HG02840 (cell line): ENCODE results near the gene CBFA2T2.
"Not testable (repeated sequence)": the region's sequence is repeated elsewhere in the genome, so short reads cannot be mapped to it uniquely, and the experiment has no call there.

Experiments
- ATAC-seq: cut with Tn5 transposase; IDR thresholded peaks from one replicate; pipeline ENCODE4 v1.9.1; 2021; ENCODE audit warnings: mild to moderate bottlenecking, moderate library complexity, moderate number of reproducible peaks; ENCODE audit not compliant: unreplicated experiment, low FRiP score

CBFA2T2 gene

GRCh38 chr20:33646959-33647602 is 157.2 kb downstream of the CBFA2T2 start:
- not testable (repeated sequence) for ATAC-seq

DNA sequence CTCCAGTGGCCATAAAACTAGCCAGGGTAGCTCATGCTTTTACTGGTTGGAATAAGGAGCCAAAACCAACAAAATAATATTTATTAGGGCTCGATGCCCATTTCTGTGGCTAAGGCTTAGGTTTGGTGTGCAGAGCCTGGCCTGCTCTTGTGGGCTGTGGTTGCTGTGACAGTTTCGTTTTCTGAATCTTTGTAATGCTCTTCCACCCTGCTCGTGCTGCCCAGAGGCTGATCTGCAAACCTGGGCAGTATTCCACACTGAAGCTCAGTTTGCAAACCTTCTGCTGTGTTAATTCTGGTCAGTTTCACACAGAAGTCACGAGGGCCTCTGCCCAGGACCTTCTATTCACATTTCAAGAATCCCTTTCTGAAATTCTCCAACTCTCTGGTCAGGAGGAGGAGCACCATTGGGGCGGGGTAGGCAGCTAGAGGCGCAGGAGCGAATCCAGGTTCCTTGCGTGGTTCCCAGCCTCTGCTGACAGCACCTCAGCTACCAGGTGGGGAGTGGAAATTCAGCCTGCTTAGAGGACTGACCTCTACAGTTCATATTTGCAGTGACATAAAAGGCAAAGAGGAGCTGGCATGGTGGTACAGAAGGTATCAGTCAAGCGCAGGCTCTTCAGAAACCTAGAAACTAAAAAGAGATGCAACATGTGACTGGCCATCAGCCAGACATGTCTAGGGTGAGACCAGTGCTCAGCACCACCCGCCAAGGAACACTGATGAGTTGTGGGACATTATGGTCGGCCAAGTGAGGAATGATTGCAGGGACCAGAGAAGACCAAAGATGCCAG is 157.9 kb downstream of the CBFA2T2 start:
- ATAC-seq, result no peak

DNA sequence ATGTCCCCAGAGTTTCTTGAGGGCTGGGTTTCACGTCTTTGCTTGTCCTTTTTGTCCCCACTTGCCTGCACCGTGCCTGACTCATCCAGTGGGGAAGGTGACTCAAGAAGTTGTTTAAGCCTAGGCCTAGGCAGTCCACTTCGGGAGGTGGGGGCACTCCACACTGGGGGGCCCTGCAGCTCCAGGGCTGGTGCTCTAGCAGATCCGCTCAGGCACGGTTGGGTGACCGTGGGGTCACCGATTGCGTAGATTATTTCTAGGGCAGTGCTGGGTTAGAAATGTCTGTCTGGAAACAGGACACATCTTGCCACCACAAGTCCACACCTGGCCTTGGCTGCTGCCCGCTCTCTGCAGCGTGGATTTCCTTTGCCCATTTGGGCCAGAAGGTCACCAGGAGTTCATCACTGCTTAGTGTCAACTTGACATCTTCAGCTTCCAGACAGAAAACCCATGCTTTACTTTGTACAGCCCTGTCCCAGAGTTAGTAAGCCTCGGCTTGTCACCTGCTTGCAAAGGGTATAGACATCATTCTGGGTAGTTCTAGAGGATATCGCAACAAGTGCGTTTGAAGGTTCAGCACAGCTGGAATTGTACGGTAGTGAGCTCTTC is 158.6 kb downstream of the CBFA2T2 start:
- no peak for ATAC-seq

DNA sequence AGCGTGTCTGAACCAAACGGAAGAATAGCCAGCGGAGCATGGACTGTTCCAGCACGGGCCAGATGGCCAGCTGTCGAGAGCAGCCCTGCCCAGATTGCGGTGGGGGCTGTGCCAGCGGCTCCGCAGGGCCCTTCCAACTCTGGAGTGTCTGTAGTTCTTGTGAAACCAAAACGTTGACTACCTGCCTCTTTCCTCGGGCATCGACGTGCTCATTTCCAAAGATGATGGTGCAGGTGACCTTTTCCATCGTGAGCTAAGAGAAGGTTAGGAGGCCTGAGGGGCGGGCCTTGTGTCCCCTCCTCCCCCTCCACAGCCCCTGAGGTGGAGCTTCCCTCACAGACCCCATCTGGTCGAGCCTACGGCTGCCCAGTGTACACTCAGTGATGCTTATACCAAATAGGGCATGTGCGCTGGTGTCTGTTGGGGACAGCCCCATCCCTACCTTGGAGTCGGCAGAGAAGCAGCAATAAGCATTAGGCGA is 159.3 kb downstream of the CBFA2T2 start:
- no peak for ATAC-seq

DNA sequence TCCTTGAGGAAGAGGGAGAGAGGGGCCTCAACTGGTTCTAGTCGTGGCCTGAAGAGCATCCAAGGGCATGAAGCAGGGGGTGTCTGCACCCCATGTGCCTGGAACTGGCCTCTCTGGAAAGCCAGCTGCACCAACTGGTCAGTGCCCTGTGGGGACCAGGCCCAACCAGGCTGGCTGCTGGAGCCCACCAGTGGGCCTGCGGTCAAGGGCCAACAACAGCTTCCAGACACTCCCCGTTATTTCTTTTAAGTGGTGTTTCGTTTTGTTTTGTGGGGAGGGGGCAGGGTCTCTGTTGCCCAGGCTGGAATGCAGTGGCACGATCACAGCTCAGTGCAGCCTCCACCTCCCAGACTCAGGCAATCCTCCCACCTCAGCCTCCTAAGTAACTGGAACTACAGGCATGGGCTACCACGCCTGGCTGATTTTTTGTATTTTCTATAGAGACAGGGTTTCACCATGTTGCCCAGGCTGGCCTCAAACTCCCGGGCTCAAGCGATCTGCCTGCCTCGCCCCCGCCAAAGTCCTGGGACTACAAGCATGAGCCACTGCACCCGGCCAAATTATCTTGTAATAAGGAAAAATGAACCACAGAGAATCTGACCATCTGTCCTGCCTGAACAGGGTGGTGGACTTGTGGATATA is 160.3 kb downstream of the CBFA2T2 start:
- no peak for ATAC-seq

DNA sequence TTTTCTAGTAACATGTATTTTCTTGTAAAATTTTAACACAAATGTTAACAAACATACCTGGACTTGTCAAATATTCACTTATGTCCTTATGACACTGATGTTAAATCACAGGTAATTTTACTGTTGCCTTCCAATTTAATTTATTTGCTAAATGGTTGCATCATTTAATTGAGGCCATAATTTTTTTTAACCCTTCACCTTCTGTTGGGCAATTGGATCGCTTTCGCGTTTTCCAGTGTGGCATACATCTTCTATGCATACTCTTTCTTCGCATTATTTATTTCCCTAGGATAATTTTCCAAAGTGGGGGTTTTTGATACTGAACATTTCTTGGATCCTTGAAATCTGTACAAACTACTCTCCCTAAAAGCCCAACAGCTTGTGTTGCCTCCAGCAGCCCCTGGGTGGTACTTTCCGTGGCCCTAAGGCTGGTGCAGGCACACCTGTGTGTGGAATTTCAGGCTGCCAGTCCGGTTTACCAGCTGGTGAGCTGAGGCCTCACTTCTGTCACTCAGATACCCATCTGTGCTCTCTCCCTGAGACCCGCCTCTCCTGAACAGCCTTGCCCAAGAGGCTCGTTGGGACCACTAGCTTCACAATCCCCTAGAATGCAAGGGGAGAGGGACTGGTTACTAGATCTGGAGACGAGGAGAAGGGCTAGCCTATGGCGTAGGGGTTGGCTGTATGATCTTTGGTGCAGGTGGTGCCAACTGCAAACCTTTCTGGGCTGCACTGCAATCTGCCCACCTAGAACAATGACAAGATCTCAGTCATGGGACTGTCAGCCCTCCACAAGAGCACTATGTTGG is 161.1 kb downstream of the CBFA2T2 start:
- ATAC-seq, result no peak

DNA sequence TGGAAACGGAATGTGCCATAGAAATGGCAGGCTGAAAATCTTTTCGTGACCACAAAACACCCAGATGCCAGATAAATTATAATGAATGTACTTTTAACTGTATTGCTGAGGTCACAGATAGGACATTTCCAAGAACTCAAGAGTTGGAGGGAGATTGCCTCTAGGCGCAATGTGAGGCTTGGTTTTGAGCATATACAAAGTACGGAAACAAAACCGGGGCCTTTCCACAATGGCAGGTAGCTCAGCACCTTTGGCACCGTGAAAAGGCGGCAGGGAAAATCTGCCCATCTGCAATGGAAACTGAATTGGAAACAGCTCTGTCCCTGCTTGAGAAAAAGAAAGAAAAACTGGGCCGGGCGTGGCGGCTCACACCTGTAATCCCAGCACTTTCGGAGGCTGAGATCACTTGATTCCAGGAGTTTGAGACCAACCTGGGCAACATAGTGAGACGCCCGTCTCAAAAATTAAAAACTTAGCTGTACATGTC is 161.7 kb downstream of the CBFA2T2 start:
- ATAC-seq, result no peak

DNA sequence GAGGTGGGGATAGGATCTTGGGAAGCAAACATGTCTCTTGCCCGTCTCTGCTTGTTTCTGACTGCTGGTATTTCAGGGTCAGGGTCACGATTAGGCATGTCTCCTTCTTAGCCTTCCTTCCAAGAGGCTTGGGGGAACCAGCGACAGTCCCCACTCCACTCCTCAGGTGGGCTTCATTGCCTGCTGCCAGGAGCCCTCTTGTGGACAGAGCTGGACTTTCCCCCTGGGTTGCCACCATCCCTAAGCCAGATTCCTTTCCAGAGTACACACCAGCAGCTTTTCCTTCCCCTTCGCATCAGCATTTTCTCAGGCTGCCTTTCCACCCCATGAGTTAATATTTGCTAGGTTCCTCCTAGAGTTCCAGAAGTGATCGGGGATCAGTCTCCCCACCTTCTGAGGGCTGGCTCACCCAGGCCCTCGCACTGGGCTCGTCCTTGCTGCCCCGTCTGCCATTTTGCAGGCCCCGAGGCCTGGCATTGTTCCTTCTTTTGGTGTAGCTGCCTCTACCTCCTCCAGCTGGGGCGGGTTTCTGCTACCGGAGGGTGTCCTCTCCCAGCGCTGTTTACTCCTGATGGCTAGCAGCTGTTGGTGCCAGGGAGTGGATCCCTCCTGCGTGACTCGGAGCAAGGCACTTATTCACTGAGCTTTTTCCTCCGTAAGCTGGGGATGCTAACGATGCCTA is 163.5 kb downstream of the CBFA2T2 start:
- ATAC-seq, result no peak

DNA sequence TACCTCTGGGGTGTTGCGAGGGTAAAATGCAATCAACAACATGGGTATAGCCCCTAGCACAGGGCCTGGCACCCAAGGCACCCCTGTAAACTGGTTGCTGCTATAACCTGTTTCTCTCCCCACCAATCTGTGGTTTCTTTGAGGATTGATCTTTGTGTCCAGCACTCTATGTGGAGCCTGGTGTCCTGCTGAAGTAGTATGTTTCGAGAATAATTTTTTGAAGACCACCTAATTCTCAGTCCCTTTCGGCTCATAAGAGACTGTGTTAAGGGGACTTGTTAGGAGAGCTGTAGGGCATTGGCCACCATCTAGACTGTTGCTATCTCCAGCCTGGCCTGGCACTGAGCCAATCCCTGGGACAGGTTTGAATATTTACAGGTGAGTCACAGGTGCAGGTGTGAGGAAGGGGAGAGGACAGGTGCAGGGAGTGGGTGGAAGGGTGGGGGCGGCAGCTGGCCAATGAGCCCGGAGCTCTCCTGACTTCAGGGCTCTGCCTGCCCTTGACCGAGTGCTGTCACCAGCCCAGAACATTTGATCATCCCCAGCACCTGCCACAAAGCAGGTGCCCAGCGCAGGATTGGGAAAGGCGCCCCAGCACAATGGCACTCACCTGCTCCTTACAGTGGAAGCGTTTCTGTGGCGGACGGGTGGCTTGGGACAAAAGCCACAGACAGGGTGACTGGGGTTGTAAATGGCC is 164.2 kb downstream of the CBFA2T2 start:
- ATAC-seq, result no peak

DNA sequence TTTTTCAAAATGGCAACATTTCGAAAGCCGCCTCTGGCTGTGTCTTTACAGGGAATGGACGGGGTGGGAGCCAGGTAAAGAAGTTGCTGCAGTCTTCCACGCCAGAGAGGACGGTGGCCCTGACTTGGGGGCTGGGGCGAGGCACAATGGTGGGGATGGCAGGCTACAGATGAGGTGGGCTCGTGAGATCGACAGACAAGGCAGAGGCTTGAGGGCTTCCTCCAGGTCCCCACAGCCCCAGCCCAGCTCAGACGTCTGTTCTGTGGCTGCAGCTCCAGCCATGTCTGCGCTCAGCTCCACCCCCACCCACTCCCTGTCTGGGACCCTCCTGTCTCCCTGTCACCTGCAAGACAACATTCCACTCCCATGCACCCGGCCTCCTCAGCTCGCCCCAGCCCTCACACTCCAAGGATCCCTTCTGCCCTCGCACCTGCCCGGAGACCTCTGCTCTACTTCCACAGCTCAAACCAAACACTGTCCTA is 164.8 kb downstream of the CBFA2T2 start:
- no peak for ATAC-seq

- no peak for ATAC-seq
Measured at GRCh38 chr20:33655164-33655563, 165.3 kb downstream of the CBFA2T2 start.

DNA sequence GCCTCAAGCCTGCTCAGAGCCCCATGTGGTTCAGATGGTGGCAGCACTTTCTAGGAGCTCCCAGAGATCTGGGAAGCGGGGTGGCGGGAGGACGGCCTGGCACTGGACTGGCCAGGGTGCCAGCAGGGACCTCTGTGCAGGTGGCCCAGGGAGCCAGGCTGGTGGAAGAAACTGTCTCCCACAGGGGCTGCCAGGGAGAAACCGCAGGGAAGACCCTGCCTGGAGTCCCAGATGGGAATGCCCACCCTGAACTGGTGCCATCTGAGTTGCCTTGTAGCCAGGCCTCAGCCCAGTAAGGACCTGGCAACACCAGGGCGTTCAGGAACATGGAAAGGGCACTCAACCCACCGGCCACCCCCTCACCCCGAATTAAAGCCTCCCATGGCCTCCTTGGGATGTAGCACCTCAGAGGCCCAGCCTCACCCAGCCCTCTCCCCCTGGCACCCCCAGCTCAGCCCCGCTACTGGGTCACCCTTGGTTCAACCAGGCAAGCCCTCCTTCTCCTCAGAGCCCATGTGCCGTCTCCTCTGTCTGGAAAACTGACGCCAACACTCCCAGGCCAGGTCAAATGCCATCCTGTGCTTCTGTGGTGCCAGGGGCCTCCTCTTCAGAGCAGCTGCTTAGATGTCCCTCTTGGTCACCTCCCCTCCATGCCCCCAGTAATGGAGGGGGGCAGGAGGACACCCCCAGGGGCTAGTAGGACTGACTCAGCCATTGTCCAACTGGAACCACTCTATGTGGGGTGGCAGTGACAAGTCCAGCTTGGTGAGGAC is 166.3 kb downstream of the CBFA2T2 start:
- no peak for ATAC-seq

DNA sequence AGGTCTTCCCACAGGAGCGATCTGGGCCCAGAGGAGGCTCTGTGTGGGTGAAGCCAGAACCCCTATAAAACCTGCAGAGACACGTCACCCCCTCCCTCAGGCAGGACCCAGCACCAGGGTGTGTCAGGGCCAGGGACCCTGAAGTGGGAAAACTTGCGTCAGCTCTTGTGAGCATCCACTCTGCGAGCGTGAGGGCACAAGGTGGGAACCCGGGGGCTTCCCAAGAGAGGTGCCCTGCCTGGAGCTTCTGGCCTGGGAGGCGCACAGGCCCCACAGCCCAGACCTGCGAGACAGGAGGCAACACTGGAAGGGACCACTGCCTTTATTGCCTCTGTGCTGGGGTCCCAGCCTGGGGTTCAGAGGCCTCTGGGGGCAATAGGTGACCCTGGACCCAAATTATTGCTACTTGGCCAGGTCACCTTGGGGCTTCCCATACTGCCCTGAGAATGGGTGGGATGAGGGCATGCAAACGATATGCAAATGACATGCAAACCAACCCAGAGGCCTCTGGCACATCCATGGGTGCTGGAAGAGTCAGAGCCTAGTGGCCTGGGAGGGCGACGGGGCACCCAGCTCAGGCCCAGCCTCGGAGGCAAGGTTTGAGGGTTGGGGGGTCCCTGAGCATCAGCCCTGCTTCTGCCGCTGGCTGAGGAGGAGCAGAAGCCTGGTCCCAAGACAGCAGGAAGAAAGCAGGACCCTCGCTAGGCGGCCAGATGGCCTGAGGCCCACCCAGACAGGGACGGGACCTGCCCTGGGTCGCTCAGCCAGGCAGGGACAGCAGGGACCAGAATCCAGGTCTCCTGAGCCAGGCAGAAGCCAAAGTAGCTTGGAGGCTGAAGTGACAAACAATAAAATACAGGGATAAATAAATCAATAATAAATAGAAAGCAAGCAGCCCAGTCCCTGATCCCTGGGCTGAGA is 167.1 kb downstream of the CBFA2T2 start:
- no peak for ATAC-seq

GRCh38 chr20:33657704-33658095 is 167.8 kb downstream of the CBFA2T2 start:
- no peak for ATAC-seq

DNA sequence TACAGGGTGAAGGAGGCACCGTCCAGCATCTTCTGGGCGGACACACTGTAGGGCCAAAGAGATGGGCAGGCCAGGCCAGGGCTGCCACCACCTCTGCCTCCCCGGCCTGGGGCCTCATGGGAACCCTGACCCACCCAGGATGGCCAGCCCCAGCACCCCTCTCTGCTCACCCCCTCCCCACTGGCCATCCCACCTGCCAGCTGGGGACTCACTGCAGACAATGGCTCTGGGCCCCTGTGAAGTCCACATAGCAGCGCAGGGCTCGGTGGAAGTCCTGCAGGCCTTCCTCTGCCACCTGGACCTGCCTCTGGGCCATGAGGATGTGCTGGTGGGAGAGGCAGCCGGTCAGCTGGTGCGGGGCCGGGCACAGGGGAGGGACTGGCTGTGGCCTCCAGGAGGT is 168.6 kb downstream of the CBFA2T2 start:
- ATAC-seq, result no peak

DNA sequence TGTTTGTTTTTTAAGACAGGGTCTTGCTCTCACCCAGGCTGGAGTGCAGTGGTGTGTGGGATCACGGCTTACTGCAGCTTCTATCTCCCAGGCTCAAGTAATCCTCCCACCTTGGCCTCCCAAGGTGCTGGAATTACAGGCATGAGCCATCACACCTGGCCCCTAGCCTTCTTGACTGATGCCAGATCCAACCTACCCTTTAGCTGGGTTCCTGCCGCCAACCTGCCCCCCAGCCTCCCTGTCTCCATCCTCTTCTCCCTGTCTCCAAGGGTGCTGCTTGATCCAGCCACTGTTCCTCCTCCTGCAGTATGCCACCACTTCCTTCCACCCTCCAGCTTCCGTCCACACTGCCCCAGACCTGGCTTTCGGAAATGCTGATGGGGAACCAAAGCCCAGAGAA is 169.0 kb downstream of the CBFA2T2 start:
- no peak for ATAC-seq
